HepG2 (cell line): ENCODE measurements around the gene THRSP. TPM values are rescaled to one million over a fixed set of nuclear protein-coding genes. Genes with fewer than 3 reads are reported as not detected.

ENCODE experiments used
- ATAC-seq: fragments of 200-7000 bp; cut with Tn5 transposase; 3 replicates; pipeline ENCODE4 v1.9.1; 2020; ENCODE audit warnings: mild to moderate bottlenecking, moderate library complexity
- BruUV-seq: library from RNA; stranded (reverse); fragments of 400-500 nt; replicated peaks from 2 replicates; lab custom pipeline; 2021; lab: Mats Ljungman, UMichigan
- CTCF ChIA-PET: fragments of 300-600 bp; formaldehyde crosslinking; extraction: SDS; loops from one replicate; lab custom pipeline; 2021; ENCODE audit warnings: low total read pairs, inconsistent platforms, low intra/inter-chr PET ratio; lab: Yijun Ruan, JAX
- POLR2A ChIA-PET: fragments of 350-600 bp; sonication (Branson Sonifier 250); formaldehyde crosslinking; loops from one replicate; lab custom pipeline; 2020; ENCODE audit warnings: antibody characterized with exemption, inconsistent platforms; lab: Yijun Ruan, JAX
- DNase-seq: peaks from one replicate; pipeline ENCODE4 v3.0.0-alpha.2; 2015; ENCODE audit warnings: low spot score
- FAIRE-seq: peaks from 3 replicates; lab custom pipeline; 2011; peaks lifted over from hg19 to GRCh38; lab: Jason Lieb, UNC
- H2AFZ ChIP-seq: one replicate; pipeline ENCODE4 v1.6.1; 2011; ENCODE audit warnings: low read length, inconsistent platforms
- H3K27ac ChIP-seq: fragments of 300-600 bp; 3 replicates; pipeline ENCODE4 v1.8.0; 2011; ENCODE audit warnings: mixed run types, mild to moderate bottlenecking, mixed read lengths, low read length, inconsistent platforms; ENCODE audit not compliant: insufficient read depth; ENCODE audit errors: extremely low read length
- H3K27me3 ChIP-seq, 2 experiments: fragments of 200-600 bp in 1 of 2; 2 replicates in 1 of 2; 3 replicates in 1 of 2; pipeline versions ENCODE4 v1.6.0 to v1.8.0; 2011; ENCODE audit warnings: low read length in 2 of 2, mild to moderate bottlenecking in 2 of 2, moderate library complexity in 2 of 2, inconsistent platforms in 1 of 2; ENCODE audit not compliant: insufficient read depth in 2 of 2, control insufficient read depth in 1 of 2
- H3K36me3 ChIP-seq, 2 experiments: fragments of 200-600 bp in 1 of 2; replicated peaks in 1 of 2; 2 replicates in 1 of 2; 3 replicates in 1 of 2; pipeline versions ENCODE4 v1.5.1 to v1.8.0; 2011; ENCODE audit warnings: low read length in 2 of 2, inconsistent platforms in 1 of 2; ENCODE audit not compliant: insufficient read depth in 2 of 2, control insufficient read depth in 1 of 2
- H3K4me1 ChIP-seq: 2 replicates; pipeline ENCODE4 v1.5.1; 2012; ENCODE audit warnings: low read length, inconsistent platforms; ENCODE audit not compliant: insufficient read depth
- H3K4me2 ChIP-seq: 2 replicates; pipeline ENCODE4 v1.6.0; 2011; ENCODE audit warnings: low read depth, low read length, inconsistent platforms
- H3K4me3 ChIP-seq, 3 experiments: fragments of 200-600 bp in 1 of 3; sonication (generic), shearing (Covaris generic) in 1 of 3; replicated peaks in 1 of 3; 2 replicates each; pipeline ENCODE4 v1.5.1; 2011 to 2016; ENCODE audit warnings: low read length in 3 of 3, inconsistent platforms in 2 of 3, low read depth in 2 of 3, mild to moderate bottlenecking in 2 of 3, control low read depth in 1 of 3, mixed read lengths in 1 of 3; ENCODE audit not compliant: insufficient read depth in 1 of 3
- H3K79me2 ChIP-seq: one replicate; pipeline ENCODE4 v1.6.1; 2011; ENCODE audit warnings: low read length, inconsistent platforms; ENCODE audit not compliant: insufficient read depth
- H3K9ac ChIP-seq: 2 replicates; pipeline ENCODE4 v1.6.0; 2011; ENCODE audit warnings: mild to moderate bottlenecking, low read depth, low read length, inconsistent platforms; ENCODE audit not compliant: insufficient read depth
- H3K9me3 ChIP-seq: 2 replicates; pipeline ENCODE4 v1.5.1; 2012; ENCODE audit warnings: mild to moderate bottlenecking, low read length
- H4K20me1 ChIP-seq: 2 replicates; pipeline ENCODE4 v1.6.0; 2011; ENCODE audit warnings: inconsistent platforms, mild to moderate bottlenecking, low read length, moderate library complexity; ENCODE audit not compliant: insufficient read depth
- BHLHE40 ChIP-seq: IDR thresholded peaks from 2 replicates; pipeline ENCODE4 v1.6.1; 2011; ENCODE audit warnings: low read length, improper control_type of control experiment
- EP300 ChIP-seq, 3 experiments: sonication (generic) in 1 of 3; formaldehyde crosslinking in 1 of 3; IDR thresholded peaks; 2 replicates each; pipeline versions ENCODE4 v1.5.1 to v1.6.1; 2011 to 2020; ENCODE audit warnings: low read depth in 2 of 3, low read length in 2 of 3, borderline replicate concordance in 1 of 3, improper control_type of control experiment in 1 of 3, mild to moderate bottlenecking in 1 of 3, missing genetic modification reagents in 1 of 3, moderate library complexity in 1 of 3
- ETV6 ChIP-seq: sonication (generic); formaldehyde crosslinking; conservative IDR thresholded peaks from 2 replicates; pipeline ENCODE4 v1.4.0; 2020; ENCODE audit warnings: missing genetic modification reagents
- FOXK1 ChIP-seq: sonication (generic); formaldehyde crosslinking; IDR thresholded peaks from 2 replicates; pipeline ENCODE4 v1.4.0; 2020; ENCODE audit warnings: low read depth, missing genetic modification reagents, borderline replicate concordance
- FOXK2 ChIP-seq: fragments of 450-650 bp; IDR thresholded peaks from 2 replicates; pipeline ENCODE4 v1.6.1; 2016
- JDP2 ChIP-seq: sonication (generic); formaldehyde crosslinking; IDR thresholded peaks from 2 replicates; pipeline ENCODE4 v1.8.1; 2022; ENCODE audit warnings: missing genetic modification reagents, borderline replicate concordance
- KMT2B ChIP-seq: IDR thresholded peaks from 2 replicates; pipeline ENCODE4 v1.6.1; 2016; ENCODE audit warnings: missing genetic modification reagents, missing compliant biosample characterization
- MAX ChIP-seq: IDR thresholded peaks from 2 replicates; pipeline ENCODE4 v1.6.1; 2012; ENCODE audit warnings: inconsistent platforms
- PHF5A ChIP-seq: IDR thresholded peaks from one replicate; pipeline ENCODE4 v1.6.1; 2018; ENCODE audit warnings: low read depth, missing genetic modification reagents; ENCODE audit not compliant: unreplicated experiment
- PRPF4 ChIP-seq: fragments of 200-400 bp; formaldehyde crosslinking; IDR thresholded peaks from 2 replicates; pipeline ENCODE4 v1.6.1; 2016; ENCODE audit warnings: low read length, low read depth; ENCODE audit not compliant: poor library complexity, severe bottlenecking
- RFX3 ChIP-seq: IDR thresholded peaks from 2 replicates; pipeline ENCODE4 v1.6.1; 2016; ENCODE audit warnings: missing biosample characterization, missing genetic modification reagents
- SMC3 ChIP-seq: IDR thresholded peaks from 2 replicates; pipeline ENCODE4 v1.6.1; 2011; ENCODE audit warnings: low read length, improper control_type of control experiment
- SOX6 ChIP-seq, 2 experiments: fragments of 450-650 bp in 1 of 2; sonication (generic) in 1 of 2; formaldehyde crosslinking in 1 of 2; IDR thresholded peaks; 2 replicates each; pipeline versions ENCODE4 v1.4.0 to v1.6.1; 2017 to 2020; ENCODE audit warnings: antibody characterized with exemption in 1 of 2, mild to moderate bottlenecking in 1 of 2, missing genetic modification reagents in 1 of 2
- ZMYM3 ChIP-seq: sonication (generic); formaldehyde crosslinking; IDR thresholded peaks from 2 replicates; pipeline ENCODE4 v1.5.1; 2020; ENCODE audit warnings: mild to moderate bottlenecking, missing genetic modification reagents
- ZNF775 ChIP-seq: sonication (generic); formaldehyde crosslinking; IDR thresholded peaks from 2 replicates; pipeline ENCODE4 v1.4.0; 2020; ENCODE audit warnings: missing genetic modification reagents, mild to moderate bottlenecking, moderate library complexity, borderline replicate concordance
- WGBS: methylation state at CpG from one replicate; pipeline ENCODE4 v1.1.6; 2017; ENCODE audit warnings: low lambda C conversion rate; 5-methylcytosine and 5-hydroxymethylcytosine counted together
- in situ Hi-C: cut with HindIII; loops from 2 replicates; pipeline ENCODE4 v1.10.0; 2017; ENCODE audit warnings: low pct_unique_long_range_greater_than_20kb; ENCODE audit not compliant: extremely low pct_ligation_motif_present
- intact Hi-C: fragments of 100-400 bp; cut with micrococcal nuclease; formaldehyde crosslinking; loops from one replicate; pipeline ENCODE4 v1.10.0; 2022; ENCODE audit not compliant: unreplicated experiment
- polyA plus RNA-seq, 8 experiments: library from polyadenylated mRNA; depleted of rRNA in 3 of 8; stranded (reverse) in 7 of 8; unstranded in 1 of 8; fragments of >200 nt; fragmentation: Illumina TruSeq in 4 of 8; extraction: Trizol in 4 of 8; gene quantifications; 2 replicates each; pipeline versions ENCODE4 v1.2.1 to v1.2.3, GENCODE V29; 2011 to 2016; ENCODE audit warnings: low read depth in 4 of 8, missing spikeins in 1 of 8, mixed read lengths in 1 of 8; ENCODE audit not compliant: insufficient read depth in 1 of 8
- total RNA-seq, 5 experiments: library from RNA; depleted of rRNA; stranded (reverse); fragments of >200 nt; fragmentation: Illumina TruSeq; extraction: Trizol; gene quantifications; 2 replicates each; pipeline ENCODE4 v1.2.3, GENCODE V29; 2016; ENCODE audit warnings: low read depth in 1 of 5
- TF ChIP-seq, protein P1 (sequence below), 2 experiments: IDR thresholded peaks; 2 replicates each; pipeline ENCODE4 v1.6.1; 2011 to 2012; ENCODE audit warnings: low read length in 2 of 2, borderline replicate concordance in 1 of 2, low read depth in 1 of 2, mild to moderate bottlenecking in 1 of 2, moderate library complexity in 1 of 2

THRSP gene
- total and polyA plus RNA-seq, 2 of the 13 experiments (the other 11 are each of a cell fraction or from before 2014, with no cell fraction given): 0.13 to 0.58 TPM

DNA sequence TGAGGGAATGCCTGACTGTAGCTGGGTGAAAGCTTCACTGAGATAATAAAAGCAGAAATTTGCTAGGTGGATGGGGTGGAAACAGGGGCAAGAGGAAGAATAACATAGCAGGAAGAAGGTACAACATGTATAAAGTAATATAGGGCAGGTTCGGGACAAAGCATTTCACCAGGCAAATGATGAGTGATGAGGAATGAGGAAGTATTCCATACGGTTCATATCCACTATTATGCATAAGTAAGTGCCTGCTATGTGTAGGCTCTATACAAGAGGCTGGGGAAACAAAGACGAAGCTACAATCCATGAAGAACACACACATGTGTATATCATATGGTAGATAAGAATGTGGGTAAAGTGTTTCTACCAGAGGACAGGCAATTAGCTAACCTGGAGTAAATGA lies 8.1 kb downstream of the THRSP start:
- BruUV-seq: no TSS peak
- ChIA-PET POLR2A (interaction anchor here (0.8 to 2.1 kb wide), 2 partner anchors 9 to 11 kb away, joined by 5 to 6 read pairs; no protein-coding TSS in a partner anchor), CTCF (no interaction called here)
- no peak for FAIRE-seq
- Histone ChIP-seq H3K27ac (no peak overlapping the region), H3K79me2 (peaks cover 62% of the 10 kb centered on the region), H3K9me3 (no peaks in the 10 kb centered on the region), H4K20me1 (peaks cover 22% of the 10 kb centered on the region), H2AFZ (no peak overlapping the region), H3K4me3 (no peak overlapping the region), H3K36me3 (peaks cover 12 to 62% of the 10 kb centered on the region in 2 experiments), H3K9ac (no peak overlapping the region), H3K27me3 (no peaks in the 10 kb centered on the region), H3K4me1 (peaks cover 47% of the 10 kb centered on the region), H3K4me2 (no peak overlapping the region)
- DNase-seq: no peak
- intact Hi-C loops (no loop called here), in situ Hi-C loops (no loop called here)
- no peak for TF ChIP-seq MAX
- TF ChIP-seq JDP2 (CRISPR knock-in tag): no peak
- TF ChIP-seq KMT2B (CRISPR knock-in tag): no peak
- no peak for TF ChIP-seq ZMYM3 (CRISPR knock-in tag)
- TF ChIP-seq BHLHE40: no peak
- TF ChIP-seq RFX3 (CRISPR knock-in tag): no peak
- no peak for TF ChIP-seq PRPF4
- no peak for TF ChIP-seq FOXK2
- no peak for TF ChIP-seq EP300 (IDR thresholded peaks at IDR 0.05; ENCODE audit: low read depth in 2 of 2, low read length in 2 of 2)
- no peak for TF ChIP-seq EP300 (CRISPR knock-in tag; IDR thresholded peaks at IDR 0.05; ENCODE audit: borderline replicate concordance)
- TF ChIP-seq SMC3: no peak
- no peak for TF ChIP-seq PHF5A
- TF ChIP-seq ZNF775 (CRISPR knock-in tag): no peak
- no peak for TF ChIP-seq ETV6
- no peak for TF ChIP-seq SOX6 (IDR thresholded peaks at IDR 0.05)
- no peak for TF ChIP-seq SOX6 (CRISPR knock-in tag; IDR thresholded peaks at IDR 0.05)
- TF ChIP-seq FOXK1 (CRISPR knock-in tag): no peak
- TF ChIP-seq, protein P1, sequence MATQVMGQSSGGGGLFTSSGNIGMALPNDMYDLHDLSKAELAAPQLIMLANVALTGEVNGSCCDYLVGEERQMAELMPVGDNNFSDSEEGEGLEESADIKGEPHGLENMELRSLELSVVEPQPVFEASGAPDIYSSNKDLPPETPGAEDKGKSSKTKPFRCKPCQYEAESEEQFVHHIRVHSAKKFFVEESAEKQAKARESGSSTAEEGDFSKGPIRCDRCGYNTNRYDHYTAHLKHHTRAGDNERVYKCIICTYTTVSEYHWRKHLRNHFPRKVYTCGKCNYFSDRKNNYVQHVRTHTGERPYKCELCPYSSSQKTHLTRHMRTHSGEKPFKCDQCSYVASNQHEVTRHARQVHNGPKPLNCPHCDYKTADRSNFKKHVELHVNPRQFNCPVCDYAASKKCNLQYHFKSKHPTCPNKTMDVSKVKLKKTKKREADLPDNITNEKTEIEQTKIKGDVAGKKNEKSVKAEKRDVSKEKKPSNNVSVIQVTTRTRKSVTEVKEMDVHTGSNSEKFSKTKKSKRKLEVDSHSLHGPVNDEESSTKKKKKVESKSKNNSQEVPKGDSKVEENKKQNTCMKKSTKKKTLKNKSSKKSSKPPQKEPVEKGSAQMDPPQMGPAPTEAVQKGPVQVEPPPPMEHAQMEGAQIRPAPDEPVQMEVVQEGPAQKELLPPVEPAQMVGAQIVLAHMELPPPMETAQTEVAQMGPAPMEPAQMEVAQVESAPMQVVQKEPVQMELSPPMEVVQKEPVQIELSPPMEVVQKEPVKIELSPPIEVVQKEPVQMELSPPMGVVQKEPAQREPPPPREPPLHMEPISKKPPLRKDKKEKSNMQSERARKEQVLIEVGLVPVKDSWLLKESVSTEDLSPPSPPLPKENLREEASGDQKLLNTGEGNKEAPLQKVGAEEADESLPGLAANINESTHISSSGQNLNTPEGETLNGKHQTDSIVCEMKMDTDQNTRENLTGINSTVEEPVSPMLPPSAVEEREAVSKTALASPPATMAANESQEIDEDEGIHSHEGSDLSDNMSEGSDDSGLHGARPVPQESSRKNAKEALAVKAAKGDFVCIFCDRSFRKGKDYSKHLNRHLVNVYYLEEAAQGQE (IDR thresholded peaks at IDR 0.05; ENCODE audit: borderline replicate concordance in 1 of 2, low read depth in 1 of 2, low read length in 2 of 2): no peak
- ATAC-seq: no peak
- 94% methylated on average over 3 of the region's 3 CpGs for whole genome bisulfite sequencing
